AG09319 (cell line): ENCODE data around the gene ZNF683.

ENCODE experiments used
- DNase-seq: peaks from one replicate; pipeline ENCODE4 v3.0.0-alpha.2; 2010; ENCODE audit warnings: low read depth; ENCODE audit errors: extremely low read depth
- CTCF ChIP-seq: IDR thresholded peaks from 2 replicates; pipeline ENCODE4 v1.5.1; 2011; ENCODE audit warnings: low read depth, mild to moderate bottlenecking, inconsistent platforms, low read length, moderate library complexity

Gene ZNF683

GRCh38 chr1:26410706-26411623 is 38.4 kb upstream of the ZNF683 start, which contains the start of gene LIN28A:
Gene LIN28A, plus strand, starts transcription at chr1:26410817. Its CDS starts 75 bp downstream, at chr1:26410892.
- DNase-seq: no peak
- no peak for TF ChIP-seq CTCF

- DNase-seq: no peak
- TF ChIP-seq CTCF: no peak
Measured at GRCh38 chr1:26409191-26409807, 36.7 kb upstream of the ZNF683 start.

- peak; percentile 29 for DNase-seq
- no peak for TF ChIP-seq CTCF
Measured at GRCh38 chr1:26408604-26409003, 36.1 kb upstream of the ZNF683 start.

GRCh38 chr1:26405281-26405915 is 32.8 kb upstream of the ZNF683 start:
- DNase-seq: no peak
- no peak for TF ChIP-seq CTCF

GRCh38 chr1:26404641-26405040 is 32.1 kb upstream of the ZNF683 start:
- DNase-seq: no peak
- no peak for TF ChIP-seq CTCF

- TF ChIP-seq CTCF: no peak
Measured at GRCh38 chr1:26403656-26404055, 31.1 kb upstream of the ZNF683 start.

GRCh38 chr1:26401891-26402290 is 29.3 kb upstream of the ZNF683 start:
- no peak for DNase-seq
- TF ChIP-seq CTCF: no peak

More at GRCh38 chr1:26403656-26404055, 31.1 kb upstream of the ZNF683 start:
- DNase-seq: no peak
